T-helper 2 cell treated with Interferon-gamma antibody and Interleukin-4, amounts not matched to agents 5 μg/mL and 100 μg/mL, for 36 hours (primary cell): ENCODE results near the gene GSE1.

ENCODE experiments used
- DNase-seq: peaks from one replicate; pipeline ENCODE4 v3.0.0; 2021; ENCODE audit warnings: low spot score
- H3K27ac Mint-ChIP-seq: one replicate; pipeline ENCODE4 v1.8.0; 2021; ENCODE audit warnings: mild to moderate bottlenecking, mixed read lengths
- H3K27me3 Mint-ChIP-seq: one replicate; pipeline ENCODE4 v1.8.0; 2021; ENCODE audit warnings: low read depth, mixed read lengths
- H3K36me3 Mint-ChIP-seq: one replicate; pipeline ENCODE4 v1.8.0; 2021; ENCODE audit warnings: low read depth, mixed read lengths
- H3K4me1 Mint-ChIP-seq: one replicate; pipeline ENCODE4 v1.8.0; 2021; ENCODE audit warnings: low read depth, mixed read lengths
- H3K4me3 Mint-ChIP-seq: one replicate; pipeline ENCODE4 v1.8.0; 2022; ENCODE audit warnings: mild to moderate bottlenecking, moderate library complexity, mixed read lengths
- H3K9me3 Mint-ChIP-seq: one replicate; pipeline ENCODE4 v1.8.0; 2021; ENCODE audit warnings: mixed read lengths

Gene GSE1

GRCh38 chr16:85639529-85640253, 26.6 kb downstream of the GSE1 start:
- Mint-ChIP-seq H3K4me1 (peaks cover 4% of the 10 kb centered on the region), H3K36me3 (no peaks in the 10 kb centered on the region), H3K27me3 (no peaks in the 10 kb centered on the region), H3K9me3 (no peaks in the 10 kb centered on the region), H3K27ac (no peak overlapping the region), H3K4me3 (no peak overlapping the region)
- DNase-seq = no peak

GRCh38 chr16:85640254-85640558, 27.1 kb downstream of the GSE1 start:
- Mint-ChIP-seq H3K27me3 (no peaks in the 10 kb centered on the region), H3K4me3 (no peak overlapping the region), H3K9me3 (no peaks in the 10 kb centered on the region), H3K27ac (no peak overlapping the region), H3K36me3 (no peaks in the 10 kb centered on the region), H3K4me1 (peaks cover 8% of the 10 kb centered on the region)
- DNase-seq = no peak

GRCh38 chr16:85640585-85640984, 27.5 kb downstream of the GSE1 start:
- H3K9me3 Mint-ChIP-seq = no peaks in the 10 kb centered on the region
- DNase-seq = no peak
- H3K27ac Mint-ChIP-seq = no peak overlapping the region
- H3K27me3 Mint-ChIP-seq = no peaks in the 10 kb centered on the region
- no peak overlapping the region for H3K4me3 Mint-ChIP-seq
- H3K36me3 Mint-ChIP-seq = no peaks in the 10 kb centered on the region
- H3K4me1 Mint-ChIP-seq = peaks cover 8% of the 10 kb centered on the region

- no peaks in the 10 kb centered on the region for H3K27me3 Mint-ChIP-seq
- no peak overlapping the region for H3K27ac Mint-ChIP-seq
- H3K4me1 Mint-ChIP-seq = peaks cover 8% of the 10 kb centered on the region
- no peaks in the 10 kb centered on the region for H3K9me3 Mint-ChIP-seq
- H3K36me3 Mint-ChIP-seq = no peaks in the 10 kb centered on the region
- H3K4me3 Mint-ChIP-seq = no peak overlapping the region
- no peak for DNase-seq
Observed at GRCh38 chr16:85641305-85641704, 28.2 kb downstream of the GSE1 start.

- H3K4me3 Mint-ChIP-seq = no peak overlapping the region
- H3K9me3 Mint-ChIP-seq = no peaks in the 10 kb centered on the region
- H3K27me3 Mint-ChIP-seq = no peaks in the 10 kb centered on the region
- H3K4me1 Mint-ChIP-seq = peaks cover 8% of the 10 kb centered on the region
- no peak for DNase-seq
- H3K27ac Mint-ChIP-seq = no peak overlapping the region
- no peaks in the 10 kb centered on the region for H3K36me3 Mint-ChIP-seq
Observed at GRCh38 chr16:85641776-85642176, 28.7 kb downstream of the GSE1 start.

GRCh38 chr16:85642762-85643358, 29.7 kb downstream of the GSE1 start:
- Mint-ChIP-seq H3K4me3 (no peak overlapping the region), H3K27ac (no peak overlapping the region), H3K4me1 (peaks cover 8% of the 10 kb centered on the region), H3K9me3 (no peaks in the 10 kb centered on the region), H3K27me3 (no peaks in the 10 kb centered on the region), H3K36me3 (no peaks in the 10 kb centered on the region)
- DNase-seq = no peak

GRCh38 chr16:85643631-85644030, 30.5 kb downstream of the GSE1 start:
- H3K36me3 Mint-ChIP-seq = no peaks in the 10 kb centered on the region
- no peaks in the 10 kb centered on the region for H3K27me3 Mint-ChIP-seq
- DNase-seq = no peak
- H3K4me1 Mint-ChIP-seq = peaks cover 8% of the 10 kb centered on the region
- H3K4me3 Mint-ChIP-seq = no peak overlapping the region
- H3K27ac Mint-ChIP-seq = no peak overlapping the region
- H3K9me3 Mint-ChIP-seq = no peaks in the 10 kb centered on the region

GRCh38 chr16:85644093-85644712, 31.1 kb downstream of the GSE1 start:
- no peak for DNase-seq
- no peaks in the 10 kb centered on the region for H3K9me3 Mint-ChIP-seq
- peaks cover 8% of the 10 kb centered on the region for H3K4me1 Mint-ChIP-seq
- H3K27ac Mint-ChIP-seq = no peak overlapping the region
- no peak overlapping the region for H3K4me3 Mint-ChIP-seq
- H3K36me3 Mint-ChIP-seq = peaks cover 4% of the 10 kb centered on the region
- no peaks in the 10 kb centered on the region for H3K27me3 Mint-ChIP-seq

GRCh38 chr16:85645021-85645589, 32.0 kb downstream of the GSE1 start:
- peaks cover 4% of the 10 kb centered on the region for H3K36me3 Mint-ChIP-seq
- H3K4me3 Mint-ChIP-seq = no peak overlapping the region
- H3K4me1 Mint-ChIP-seq = peaks cover 8% of the 10 kb centered on the region
- H3K27ac Mint-ChIP-seq = no peak overlapping the region
- H3K27me3 Mint-ChIP-seq = no peaks in the 10 kb centered on the region
- no peaks in the 10 kb centered on the region for H3K9me3 Mint-ChIP-seq
- no peak for DNase-seq

GRCh38 chr16:85646358-85646907, 33.3 kb downstream of the GSE1 start:
- H3K27ac Mint-ChIP-seq = no peak overlapping the region
- peaks cover 8% of the 10 kb centered on the region for H3K4me1 Mint-ChIP-seq
- peaks cover 4% of the 10 kb centered on the region for H3K36me3 Mint-ChIP-seq
- DNase-seq = no peak
- H3K27me3 Mint-ChIP-seq = no peaks in the 10 kb centered on the region
- no peaks in the 10 kb centered on the region for H3K9me3 Mint-ChIP-seq
- H3K4me3 Mint-ChIP-seq = no peak overlapping the region

- H3K9me3 Mint-ChIP-seq = no peaks in the 10 kb centered on the region
- H3K36me3 Mint-ChIP-seq = peaks cover 4% of the 10 kb centered on the region
- no peak overlapping the region for H3K27ac Mint-ChIP-seq
Observed at GRCh38 chr16:85646976-85647375, 33.9 kb downstream of the GSE1 start.

GRCh38 chr16:85648070-85648714, 35.1 kb downstream of the GSE1 start:
- Mint-ChIP-seq H3K4me3 (no peak overlapping the region), H3K27me3 (no peaks in the 10 kb centered on the region), H3K4me1 (peaks cover 8% of the 10 kb centered on the region), H3K27ac (no peak overlapping the region), H3K36me3 (peaks cover 4% of the 10 kb centered on the region), H3K9me3 (no peaks in the 10 kb centered on the region)
- DNase-seq = no peak

More at GRCh38 chr16:85646976-85647375, 33.9 kb downstream of the GSE1 start:
- Mint-ChIP-seq H3K4me3 (no peak overlapping the region), H3K27me3 (no peaks in the 10 kb centered on the region), H3K4me1 (peaks cover 8% of the 10 kb centered on the region)
- DNase-seq = no peak

- Mint-ChIP-seq H3K4me1 (peaks cover 8% of the 10 kb centered on the region), H3K27ac (no peak overlapping the region), H3K4me3 (no peak overlapping the region), H3K36me3 (peaks cover 4% of the 10 kb centered on the region), H3K9me3 (no peaks in the 10 kb centered on the region), H3K27me3 (no peaks in the 10 kb centered on the region)
- DNase-seq = no peak
Observed at GRCh38 chr16:85648805-85649204, 35.7 kb downstream of the GSE1 start.
